ENCODE results near the gene GJA10. TPM values are rescaled to one million over a fixed set of nuclear protein-coding genes. Genes with fewer than 3 reads are reported as not detected.
"Not testable (repeated sequence)": the region's sequence is repeated elsewhere in the genome, so short reads cannot be mapped to it uniquely, and the experiment has no call there.

GJA10 gene
- total RNA-seq, 4 donors from 2014 or later = not detected

GRCh38 chr6:89886378-89887120 is 7.7 kb upstream of the GJA10 start:
- 91 to 93% methylated on average over 38 to 43 of the region's 44 CpGs for WGBS, 2 donors
- Histone ChIP-seq H3K27me3 (no peaks in the 10 kb centered on the region), H3K9me3 (no peaks in the 10 kb centered on the region), H3K4me1 (no peaks in the 10 kb centered on the region), H3K36me3 (no peaks in the 10 kb centered on the region), H3K27ac (no peak overlapping the region), H3K4me3 (replicated peaks in 1 of 3) (no peak overlapping the region)
- intact Hi-C loops (cut with DNase I) = no loop called here
- TF ChIP-seq POLR2A (IDR thresholded peaks at IDR 0.05) = no peak
- TF ChIP-seq CTCF (IDR thresholded peaks at IDR 0.05) = no peak
- DNase-seq = no peak

- Histone ChIP-seq H3K27me3 (no peaks in the 10 kb centered on the region), H3K36me3 (no peaks in the 10 kb centered on the region), H3K9me3 (no peaks in the 10 kb centered on the region), H3K27ac (no peak overlapping the region), H3K4me1 (no peaks in the 10 kb centered on the region), H3K4me3 (replicated peaks in 1 of 3) (no peak overlapping the region)
- TF ChIP-seq POLR2A (IDR thresholded peaks at IDR 0.05) (no peak), CTCF (IDR thresholded peaks at IDR 0.05) (no peak)
- WGBS, 2 donors = 15 to 43% methylated on average over 18 to 19 of the region's 43 CpGs
- no peak for DNase-seq
- intact Hi-C loops (cut with DNase I) = no loop called here
Observed at GRCh38 chr6:89887452-89888137, 6.7 kb upstream of the GJA10 start.

GRCh38 chr6:89888138-89888514 is 6.1 kb upstream of the GJA10 start:
- Histone ChIP-seq H3K4me1 (no peaks in the 10 kb centered on the region), H3K36me3 (no peaks in the 10 kb centered on the region), H3K27me3 (no peaks in the 10 kb centered on the region), H3K27ac (no peak overlapping the region), H3K9me3 (no peaks in the 10 kb centered on the region), H3K4me3 (replicated peaks in 1 of 3) (no peak overlapping the region)
- intact Hi-C loops (cut with DNase I) = no loop called here
- WGBS, 2 donors = 82 to 91% methylated on average over 7 of the region's 7 CpGs
- TF ChIP-seq CTCF (IDR thresholded peaks at IDR 0.05) (no peak), POLR2A (IDR thresholded peaks at IDR 0.05) (no peak)
- no peak for DNase-seq

GRCh38 chr6:89888871-89889270 is 5.4 kb upstream of the GJA10 start:
- TF ChIP-seq POLR2A (IDR thresholded peaks at IDR 0.05) (no peak), CTCF (IDR thresholded peaks at IDR 0.05) (no peak)
- DNase-seq = no peak
- intact Hi-C loops (cut with DNase I) = no loop called here
- Histone ChIP-seq H3K4me1 (no peaks in the 10 kb centered on the region), H3K9me3 (no peaks in the 10 kb centered on the region), H3K27ac (no peak overlapping the region), H3K27me3 (no peaks in the 10 kb centered on the region), H3K36me3 (no peaks in the 10 kb centered on the region), H3K4me3 (replicated peaks in 1 of 3) (no peak overlapping the region)
- WGBS, 2 donors = 84 to 89% methylated on average over 3 of the region's 3 CpGs

GRCh38 chr6:89890845-89891528 is 3.3 kb upstream of the GJA10 start:
- WGBS, 2 donors = 3 to 7% methylated on average over 11 of the region's 11 CpGs

GRCh38 chr6:89892577-89892976 is 1.7 kb upstream of the GJA10 start:
- H3K4me1 ChIP-seq; H3K36me3 ChIP-seq; H3K4me3 ChIP-seq (replicated peaks in 1 of 3); H3K27me3 ChIP-seq; H3K27ac ChIP-seq; H3K9me3 ChIP-seq; intact Hi-C loops (cut with DNase I); DNase-seq: not testable (repeated sequence)
- 83 to 86% methylated on average over 8 of the region's 8 CpGs for WGBS, 2 donors

More at GRCh38 chr6:89890845-89891528, 3.3 kb upstream of the GJA10 start:
- H3K9me3 ChIP-seq; H3K4me1 ChIP-seq; H3K27ac ChIP-seq; DNase-seq; intact Hi-C loops (cut with DNase I); H3K27me3 ChIP-seq; H3K36me3 ChIP-seq; H3K4me3 ChIP-seq (replicated peaks in 1 of 3): not testable (repeated sequence)
